ENCODE measurements around the gene SATB2. TPM values are rescaled to one million over a fixed set of nuclear protein-coding genes. Genes with fewer than 3 reads are reported as not detected.

Gene SATB2
- polyA plus RNA-seq, 1 of the 3 experiments (the other 2 are of a cell fraction): 0.13 TPM

- TF ChIP-seq TEAD4 (IDR thresholded peaks at IDR 0.05; ENCODE audit: borderline replicate concordance, insufficient read depth): no peak
- TF ChIP-seq TCF12 (IDR thresholded peaks at IDR 0.05): no peak
- TF ChIP-seq NRF1 (IDR thresholded peaks at IDR 0.05; ENCODE audit: low read depth, low read length): no peak
- Histone ChIP-seq H3K4me2 (no peak overlapping the region), H3K9ac (no peak overlapping the region), H3F3A (replicated peaks; ENCODE audit: insufficient read depth) (no peaks in the 10 kb centered on the region), H3K4me3 (ENCODE audit: low read depth in 2 of 2, low read length in 1 of 2) (no peak overlapping the region), H4K20me1 (ENCODE audit: insufficient read depth) (no peaks in the 10 kb centered on the region), H3K79me2 (ENCODE audit: insufficient read depth) (no peaks in the 10 kb centered on the region), H3K27me3 (ENCODE audit: insufficient read depth) (peaks cover 82% of the 10 kb centered on the region), H3K9me3 (no peaks in the 10 kb centered on the region), H3K4me1 (ENCODE audit: control insufficient read depth in 1 of 2, insufficient read depth in 2 of 2, low read depth in 1 of 2, low read length in 1 of 2) (no peaks in the 10 kb centered on the region), H3K9me2 (no peaks in the 10 kb centered on the region), H3K36me3 (replicated peaks in 1 of 2; ENCODE audit: control insufficient read depth in 1 of 2, insufficient read depth in 2 of 2, low read length in 1 of 2) (no peaks in the 10 kb centered on the region), H2AFZ (ENCODE audit: low read depth) (no peak overlapping the region), H3K27ac (ENCODE audit: low read depth in 2 of 2, low read length in 1 of 2) (no peak overlapping the region)
- WGBS (ENCODE audit: low lambda C conversion rate): 12% methylated on average over 25 of the region's 30 CpGs
- ChIA-PET CTCF (interaction anchor here (0.9 to 5.0 kb wide), 5 partner anchors 11 to 19 kb away, joined by 3 to 26 read pairs (median 3); partner anchors contain the start of gene SATB2), POLR2A (no interaction called here)
- DNase-seq: no peak
Measured at GRCh38 chr2:199469514-199470360, 12.0 kb upstream of the SATB2 start.

- H2AFZ ChIP-seq (ENCODE audit: low read depth): no peak overlapping the region
- CTCF ChIA-PET: interaction anchor here (0.6 to 5.0 kb wide), 3 partner anchors 10 to 20 kb away, joined by 3 to 26 read pairs (median 4); no protein-coding TSS in a partner anchor
- H3F3A ChIP-seq (replicated peaks; ENCODE audit: insufficient read depth): no peaks in the 10 kb centered on the region
- POLR2A ChIA-PET: no interaction called here
- H3K9me2 ChIP-seq: no peaks in the 10 kb centered on the region
- no peaks in the 10 kb centered on the region for H3K9me3 ChIP-seq
- TF ChIP-seq ELF1 (IDR thresholded peaks at IDR 0.05) (no peak), EZH2phosphoT487 (IDR thresholded peaks at IDR 0.05; ENCODE audit: borderline replicate concordance, low read depth) (peak; percentile 83; the same call in 1 of the 2 replicates)
- no peak overlapping the region for H3K4me2 ChIP-seq
- 13% methylated on average over 37 of the region's 55 CpGs for WGBS (ENCODE audit: low lambda C conversion rate)
- H4K20me1 ChIP-seq (ENCODE audit: insufficient read depth): no peaks in the 10 kb centered on the region
- H3K79me2 ChIP-seq (ENCODE audit: insufficient read depth): no peaks in the 10 kb centered on the region
- H3K9ac ChIP-seq: no peak overlapping the region
- H3K4me3 ChIP-seq (ENCODE audit: low read depth in 2 of 2, low read length in 1 of 2): no peak overlapping the region
- no peaks in the 10 kb centered on the region for H3K4me1 ChIP-seq (ENCODE audit: control insufficient read depth in 1 of 2, insufficient read depth in 2 of 2, low read depth in 1 of 2, low read length in 1 of 2)
- no peak overlapping the region for H3K27ac ChIP-seq (ENCODE audit: low read depth in 2 of 2, low read length in 1 of 2)
- peaks cover 83% of the 10 kb centered on the region for H3K27me3 ChIP-seq (ENCODE audit: insufficient read depth)
- peak; percentile 27 for DNase-seq
- no peaks in the 10 kb centered on the region for H3K36me3 ChIP-seq (replicated peaks in 1 of 2; ENCODE audit: control insufficient read depth in 1 of 2, insufficient read depth in 2 of 2, low read length in 1 of 2)
Measured at GRCh38 chr2:199468561-199469513, 11.1 kb upstream of the SATB2 start.

- ChIA-PET CTCF (interaction anchor here (0.9 to 2.1 kb wide), 3 partner anchors 11 to 22 kb away, joined by 3 to 8 read pairs (median 7); no protein-coding TSS in a partner anchor), POLR2A (no interaction called here)
- Histone ChIP-seq H3K27ac (ENCODE audit: low read depth in 2 of 2, low read length in 1 of 2) (no peak overlapping the region), H3K4me2 (no peak overlapping the region), H4K20me1 (ENCODE audit: insufficient read depth) (no peaks in the 10 kb centered on the region), H3K9me3 (no peaks in the 10 kb centered on the region), H2AFZ (ENCODE audit: low read depth) (no peak overlapping the region), H3K9ac (no peak overlapping the region), H3K4me1 (ENCODE audit: control insufficient read depth in 1 of 2, insufficient read depth in 2 of 2, low read depth in 1 of 2, low read length in 1 of 2) (peaks cover 0 to 3% of the 10 kb centered on the region in 2 experiments; a peak in 1 of 4 replicates), H3K4me3 (ENCODE audit: low read depth in 2 of 2, low read length in 1 of 2) (no peak overlapping the region), H3K79me2 (ENCODE audit: insufficient read depth) (no peaks in the 10 kb centered on the region), H3F3A (replicated peaks; ENCODE audit: insufficient read depth) (no peaks in the 10 kb centered on the region), H3K9me2 (no peaks in the 10 kb centered on the region), H3K27me3 (ENCODE audit: insufficient read depth) (peaks cover 99% of the 10 kb centered on the region), H3K36me3 (replicated peaks in 1 of 2; ENCODE audit: control insufficient read depth in 1 of 2, insufficient read depth in 2 of 2, low read length in 1 of 2) (no peaks in the 10 kb centered on the region)
- DNase-seq: no peak
- whole genome bisulfite sequencing (ENCODE audit: low lambda C conversion rate): 32% methylated on average over 12 of the region's 23 CpGs
- TF ChIP-seq PBX3 (IDR thresholded peaks at IDR 0.05) (no peak), GATA2 (CRISPR knock-in tag; IDR thresholded peaks at IDR 0.05) (no peak), RAD21 (IDR thresholded peaks at IDR 0.05; ENCODE audit: low read length) (no peak), TAF1 (IDR thresholded peaks at IDR 0.05; ENCODE audit: borderline replicate concordance, low read depth, low read length) (no peak), POLR2AphosphoS5 (IDR thresholded peaks at IDR 0.05; ENCODE audit: low read depth, low read length) (no peak), FOXM1 (IDR thresholded peaks at IDR 0.05; ENCODE audit: low read depth) (no peak), ZBTB33 (IDR thresholded peaks at IDR 0.05; ENCODE audit: borderline replicate concordance, low read depth) (no peak), YY1 (IDR thresholded peaks at IDR 0.05; ENCODE audit: low read depth) (no peak), SMC3 (IDR thresholded peaks at IDR 0.05; ENCODE audit: low read depth, low read length) (no peak)
Measured at GRCh38 chr2:199467066-199467822, 9.5 kb upstream of the SATB2 start.
